HCT116 (cell line): ENCODE data around the gene ACOT4. TPM values are rescaled to one million over a fixed set of nuclear protein-coding genes. Genes with fewer than 3 reads are reported as not detected.
"Not testable (repeated sequence)": the region's sequence is repeated elsewhere in the genome, so short reads cannot be mapped to it uniquely, and the experiment has no call there.

ENCODE experiments used
- ATAC-seq: fragments of 200-7000 bp; cut with Tn5 transposase; 2 replicates; pipeline ENCODE4 v1.9.1; 2020; ENCODE audit warnings: mild to moderate bottlenecking, moderate library complexity
- BruUV-seq: library from RNA; stranded (reverse); fragments of 400-500 nt; replicated peaks from 2 replicates; lab custom pipeline; 2021; lab: Mats Ljungman, UMichigan
- CTCF ChIA-PET: fragments of 300-600 bp; sonication (Branson Sonifier 250); formaldehyde crosslinking; loops from one replicate; lab custom pipeline; 2021; ENCODE audit warnings: antibody characterized with exemption; lab: Charles Lee
- POLR2A ChIA-PET: fragments of 300-600, 350-600 bp; sonication (Branson Sonifier 250); formaldehyde crosslinking; loops from one replicate; lab custom pipeline; 2021; ENCODE audit warnings: antibody characterized with exemption; lab: Charles Lee
- RAD21 ChIA-PET, 2 experiments: fragments of 300-600 bp; sonication (Branson Sonifier 250); formaldehyde crosslinking; loops; one replicate each; lab custom pipeline; 2023; ENCODE audit warnings: low total read pairs in 2 of 2; ENCODE audit not compliant: uncharacterized antibody in 2 of 2, unreplicated experiment in 2 of 2, low non-redundant PET in 1 of 2; lab: Charles Lee
- DNase-seq: peaks from one replicate; pipeline ENCODE4 v3.0.0-alpha.2; 2010; ENCODE audit warnings: low read depth, low spot score
- H2AFZ ChIP-seq: fragments of 200-600 bp; shearing (Covaris generic), sonication (generic); 2 replicates; pipeline ENCODE4 v1.6.1; 2017; ENCODE audit warnings: low read depth, mixed run types, mixed read lengths, antibody characterized with exemption, low read length; ENCODE audit not compliant: poor library complexity, severe bottlenecking
- H3K27ac ChIP-seq: 2 replicates; pipeline ENCODE4 v1.5.1; 2012; ENCODE audit warnings: low read depth, low read length
- H3K27me3 ChIP-seq: fragments of 200-600 bp; sonication (generic); 2 replicates; pipeline ENCODE4 v1.6.1; 2016; ENCODE audit warnings: mixed run types, low read length, mixed read lengths; ENCODE audit not compliant: insufficient read depth
- H3K36me3 ChIP-seq, 2 experiments: fragments of 200-500 bp in 1 of 2; fragments of 200-600 bp in 1 of 2; sonication (Bioruptor generic) in 1 of 2; sonication (generic) in 1 of 2; 2 replicates each; pipeline versions ENCODE4 v1.5.1 to v1.6.1; 2014 to 2016; ENCODE audit warnings: low read length in 2 of 2, inconsistent platforms in 1 of 2, mixed read lengths in 1 of 2, mixed run types in 1 of 2; ENCODE audit not compliant: insufficient read depth in 2 of 2, control insufficient read depth in 1 of 2
- H3K4me1 ChIP-seq, 2 experiments: fragments of 200-600 bp in 1 of 2; sonication (generic) in 1 of 2; 2 replicates each; pipeline versions ENCODE4 v1.5.1 to v1.6.1; 2012 to 2017; ENCODE audit warnings: low read length in 2 of 2, inconsistent platforms in 1 of 2, mild to moderate bottlenecking in 1 of 2, mixed read lengths in 1 of 2, mixed run types in 1 of 2, moderate library complexity in 1 of 2; ENCODE audit not compliant: insufficient read depth in 2 of 2, control insufficient read depth in 1 of 2
- H3K4me2 ChIP-seq: fragments of 200-600 bp; sonication (generic); 2 replicates; pipeline ENCODE4 v1.6.1; 2017; ENCODE audit warnings: mixed run types, low read length, mixed read lengths
- H3K4me3 ChIP-seq, 2 experiments: fragments of 200-600 bp in 1 of 2; sonication (generic) in 1 of 2; replicated peaks in 1 of 2; 2 replicates each; pipeline ENCODE4 v1.5.1; 2011 to 2016; ENCODE audit warnings: low read length in 2 of 2, control low read depth in 1 of 2, low read depth in 1 of 2, mild to moderate bottlenecking in 1 of 2, mixed read lengths in 1 of 2, mixed run types in 1 of 2
- H3K79me2 ChIP-seq: fragments of 200-600 bp; sonication (generic); 2 replicates; pipeline ENCODE4 v1.6.1; 2017; ENCODE audit warnings: mild to moderate bottlenecking, mixed run types, low read length, moderate library complexity, mixed read lengths; ENCODE audit not compliant: insufficient read depth
- H3K9ac ChIP-seq: fragments of 200-600 bp; sonication (generic); 2 replicates; pipeline ENCODE4 v1.6.1; 2016; ENCODE audit warnings: low read length, mixed read lengths
- H3K9me2 ChIP-seq: fragments of 200-600 bp; sonication (generic), shearing (Covaris generic); 2 replicates; pipeline ENCODE4 v1.6.1; 2017; ENCODE audit warnings: mixed run types, mild to moderate bottlenecking, moderate library complexity; ENCODE audit not compliant: insufficient read depth
- H3K9me3 ChIP-seq, 2 experiments: fragments of 200-500 bp in 1 of 2; fragments of 200-600 bp in 1 of 2; sonication (Bioruptor generic) in 1 of 2; sonication (generic) in 1 of 2; 2 replicates each; pipeline ENCODE4 v1.6.1; 2014 to 2017; ENCODE audit warnings: low read length in 2 of 2, mixed read lengths in 2 of 2, inconsistent platforms in 1 of 2, low read depth in 1 of 2, mild to moderate bottlenecking in 1 of 2, mixed run types in 1 of 2, moderate library complexity in 1 of 2; ENCODE audit not compliant: control insufficient read depth in 1 of 2, insufficient read depth in 1 of 2
- H4K20me1 ChIP-seq: fragments of 200-600 bp; sonication (generic), shearing (Covaris generic); 2 replicates; pipeline ENCODE4 v1.6.1; 2017; ENCODE audit warnings: mixed run types, mild to moderate bottlenecking, moderate library complexity; ENCODE audit not compliant: insufficient read depth
- CBX3 ChIP-seq: IDR thresholded peaks from 2 replicates; pipeline ENCODE4 v1.6.1; 2012; ENCODE audit warnings: low read depth
- CEBPB ChIP-seq: IDR thresholded peaks from 2 replicates; pipeline ENCODE4 v1.6.1; 2012; ENCODE audit warnings: low read depth
- EZH2phosphoT487 ChIP-seq: fragments of 200-600 bp; IDR thresholded peaks from 2 replicates; pipeline ENCODE4 v1.6.1; 2018; ENCODE audit warnings: antibody characterized with exemption, borderline replicate concordance
- FOSL1 ChIP-seq: IDR thresholded peaks from 2 replicates; pipeline ENCODE4 v1.6.1; 2012; ENCODE audit warnings: low read depth
- JUND ChIP-seq: IDR thresholded peaks from 2 replicates; pipeline ENCODE4 v1.6.1; 2012
- POLR2AphosphoS5 ChIP-seq: IDR thresholded peaks from 2 replicates; pipeline ENCODE4 v1.6.1; 2011; ENCODE audit warnings: mild to moderate bottlenecking, low read depth, low read length, moderate library complexity
- RAD21 ChIP-seq: IDR thresholded peaks from 2 replicates; pipeline ENCODE4 v1.6.1; 2012; ENCODE audit warnings: low read depth, mild to moderate bottlenecking
- TCF7L2 ChIP-seq: IDR thresholded peaks from 2 replicates; pipeline ENCODE4 v1.7.0; 2011; ENCODE audit warnings: borderline replicate concordance, inconsistent platforms; ENCODE audit not compliant: insufficient read depth, insufficient read length; ENCODE audit errors: extremely low read depth
- YY1 ChIP-seq: IDR thresholded peaks from 2 replicates; pipeline ENCODE4 v1.6.1; 2011; ENCODE audit warnings: low read length, low read depth, moderate library complexity, mild to moderate bottlenecking; ENCODE audit not compliant: insufficient replicate concordance; ENCODE audit errors: extremely low read depth
- ZFX ChIP-seq: fragments of 450-650 bp; IDR thresholded peaks from 2 replicates; pipeline ENCODE4 v1.6.1; 2017
- ZNF274 ChIP-seq: fragments of 200-500 bp; sonication (Bioruptor generic); IDR thresholded peaks from 2 replicates; pipeline ENCODE4 v1.6.1; 2014; ENCODE audit warnings: mild to moderate bottlenecking, low read depth, low read length, inconsistent platforms
- intact Hi-C: fragments of 100-400 bp; cut with micrococcal nuclease; formaldehyde crosslinking; loops from 2 replicates; pipeline ENCODE4 v1.10.0; 2022
- total RNA-seq: library from RNA; stranded (reverse); gene quantifications from one replicate; pipeline ENCODE4 v1.2.1, GENCODE V29; 2021; ENCODE audit not compliant: unreplicated experiment
- TF ChIP-seq, protein P1 (sequence below): IDR thresholded peaks from 2 replicates; pipeline ENCODE4 v1.6.1; 2011; ENCODE audit warnings: mild to moderate bottlenecking, low read length, moderate library complexity; ENCODE audit not compliant: insufficient replicate concordance; ENCODE audit errors: extremely low read depth

The ACOT4 gene
- total RNA-seq, 1 experiment from 2014 or later = not detected

DNA sequence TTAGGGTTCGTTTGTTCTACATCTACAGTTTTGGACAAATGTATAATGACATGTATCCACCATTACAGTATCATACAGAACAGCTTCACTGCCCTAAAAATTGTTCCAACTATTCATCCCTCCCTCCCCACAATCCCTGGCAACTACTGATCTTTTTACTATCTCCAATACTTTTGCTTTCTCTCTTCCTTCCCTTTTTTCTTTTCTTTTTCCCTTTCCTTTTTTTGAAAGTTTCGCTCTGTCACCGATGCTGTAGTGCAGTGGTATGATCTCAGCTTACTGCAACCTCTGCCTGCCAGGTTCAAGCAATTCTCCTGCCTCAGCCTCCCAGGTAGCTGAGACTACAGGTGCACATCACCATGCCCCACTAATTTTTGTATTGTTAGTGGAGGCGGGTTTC is 2.6 kb upstream of the ACOT4 start:
- DNase-seq = no peak
- no peak for ATAC-seq
- TF ChIP-seq JUND = no peak
- TF ChIP-seq ZFX = no peak
- TF ChIP-seq RAD21 = no peak
- TF ChIP-seq CEBPB = no peak
- TF ChIP-seq, protein P1, sequence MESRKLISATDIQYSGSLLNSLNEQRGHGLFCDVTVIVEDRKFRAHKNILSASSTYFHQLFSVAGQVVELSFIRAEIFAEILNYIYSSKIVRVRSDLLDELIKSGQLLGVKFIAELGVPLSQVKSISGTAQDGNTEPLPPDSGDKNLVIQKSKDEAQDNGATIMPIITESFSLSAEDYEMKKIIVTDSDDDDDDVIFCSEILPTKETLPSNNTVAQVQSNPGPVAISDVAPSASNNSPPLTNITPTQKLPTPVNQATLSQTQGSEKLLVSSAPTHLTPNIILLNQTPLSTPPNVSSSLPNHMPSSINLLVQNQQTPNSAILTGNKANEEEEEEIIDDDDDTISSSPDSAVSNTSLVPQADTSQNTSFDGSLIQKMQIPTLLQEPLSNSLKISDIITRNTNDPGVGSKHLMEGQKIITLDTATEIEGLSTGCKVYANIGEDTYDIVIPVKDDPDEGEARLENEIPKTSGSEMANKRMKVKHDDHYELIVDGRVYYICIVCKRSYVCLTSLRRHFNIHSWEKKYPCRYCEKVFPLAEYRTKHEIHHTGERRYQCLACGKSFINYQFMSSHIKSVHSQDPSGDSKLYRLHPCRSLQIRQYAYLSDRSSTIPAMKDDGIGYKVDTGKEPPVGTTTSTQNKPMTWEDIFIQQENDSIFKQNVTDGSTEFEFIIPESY = no peak
- no peak for TF ChIP-seq CBX3
- no peak for TF ChIP-seq EZH2phosphoT487
- TF ChIP-seq POLR2AphosphoS5 = no peak
- TF ChIP-seq YY1 = no peak
- no peak for TF ChIP-seq FOSL1
- TF ChIP-seq ZNF274 = no peak
- no peak for TF ChIP-seq TCF7L2
- TF ChIP-seq, all 23 proteins: peak for 0
- intact Hi-C loops = no loop called here
- Histone ChIP-seq H3K4me3 (no peak overlapping the region), H2AFZ (no peak overlapping the region), H3K9ac (no peak overlapping the region), H3K27ac (no peak overlapping the region), H3K4me1 (no peaks in the 10 kb centered on the region), H3K4me2 (no peak overlapping the region), H3K36me3 (no peaks in the 10 kb centered on the region), H3K9me3 (no peaks in the 10 kb centered on the region), H3K9me2 (no peaks in the 10 kb centered on the region), H4K20me1 (no peaks in the 10 kb centered on the region), H3K27me3 (no peaks in the 10 kb centered on the region), H3K79me2 (no peaks in the 10 kb centered on the region)
- CTCF ChIA-PET = interaction anchor here (0.9 to 1.4 kb wide), 2 partner anchors 18 to 117 kb away, joined by 3 to 4 read pairs; no protein-coding TSS in a partner anchor
- RAD21 ChIA-PET = no interaction called here
- BruUV-seq = no TSS peak
- POLR2A ChIA-PET = no interaction called here

DNA sequence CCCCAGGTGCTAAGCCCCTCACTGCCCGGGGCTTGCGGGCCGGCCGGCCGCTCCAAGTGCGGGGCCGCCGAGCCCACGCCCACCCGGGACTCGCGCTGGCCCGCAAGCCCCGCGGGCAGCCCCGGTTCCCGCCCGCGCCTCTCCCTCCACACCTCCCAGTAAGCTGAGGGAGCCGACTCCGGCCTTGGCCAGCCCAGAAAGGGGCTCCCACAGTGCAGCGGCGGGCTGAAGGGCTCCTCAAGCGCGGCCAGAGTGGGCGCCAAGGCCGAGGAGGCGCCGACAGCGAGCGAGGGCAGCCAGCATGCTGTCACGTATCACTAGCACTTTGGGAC is 1.0 kb upstream of the ACOT4 start:
- H3K27ac ChIP-seq, DNase-seq, H3K4me3 ChIP-seq, H3K4me1 ChIP-seq, H3K79me2 ChIP-seq, POLR2A ChIA-PET, RAD21 ChIA-PET, H3K9me2 ChIP-seq, H3K9ac ChIP-seq, H3K4me2 ChIP-seq, ATAC-seq, H3K9me3 ChIP-seq, H4K20me1 ChIP-seq, H3K27me3 ChIP-seq, H3K36me3 ChIP-seq, BruUV-seq, H2AFZ ChIP-seq, intact Hi-C loops: not testable (repeated sequence)
- CTCF ChIA-PET = interaction anchor here (1.4 kb wide), 1 partner anchor 20 kb away, joined by 4 read pairs; no protein-coding TSS in a partner anchor
